K562 (cell line): ENCODE data around the gene ROMO1.

Source experiments
- FOXJ3 ChIP-seq: sonication (generic); formaldehyde crosslinking; IDR thresholded peaks from 2 replicates; pipeline ENCODE4 v1.4.0; 2020; ENCODE audit warnings: mild to moderate bottlenecking, missing genetic modification reagents
- NR3C1 ChIP-seq: sonication (generic); formaldehyde crosslinking; IDR thresholded peaks from 2 replicates; pipeline ENCODE4 v1.8.1; 2022; ENCODE audit warnings: missing genetic modification reagents
- PHB ChIP-seq: fragments of 250-450 bp; sonication (Bioruptor Pico); IDR thresholded peaks from 2 replicates; pipeline ENCODE4 v1.5.0; 2021
- POLR2B ChIP-seq: fragments of 450-650 bp; IDR thresholded peaks from 2 replicates; pipeline ENCODE4 v1.6.1; 2018; ENCODE audit warnings: low read depth; ENCODE audit not compliant: partially characterized antibody
- RBM15 ChIP-seq: fragments of 200-400 bp; formaldehyde crosslinking; IDR thresholded peaks from 2 replicates; pipeline ENCODE4 v1.6.1; 2018; ENCODE audit warnings: mild to moderate bottlenecking, low read length, moderate library complexity; ENCODE audit not compliant: insufficient read depth
- ZBTB1 ChIP-seq: sonication (generic); formaldehyde crosslinking; IDR thresholded peaks from 2 replicates; pipeline ENCODE4 v1.8.1; 2023; ENCODE audit warnings: missing genetic modification reagents, low read depth, mild to moderate bottlenecking, borderline replicate concordance
- ZNF140 ChIP-seq: fragments of 250-450 bp; sonication (Bioruptor Pico); IDR thresholded peaks from 2 replicates; pipeline ENCODE4 v1.8.0; 2021; ENCODE audit warnings: moderate library complexity, mild to moderate bottlenecking, inconsistent platforms
- TF ChIP-seq, protein P1 (sequence below): fragments of 250-450 bp; sonication (Bioruptor Pico); IDR thresholded peaks from 2 replicates; pipeline ENCODE4 v1.4.0; 2020; ENCODE audit warnings: mild to moderate bottlenecking, moderate library complexity
- TF ChIP-seq, protein P2 (sequence below), 2 experiments: IDR thresholded peaks; 2 replicates each; pipeline ENCODE4 v1.6.1; 2011; ENCODE audit warnings: borderline replicate concordance in 1 of 2, control low read depth in 1 of 2, low read depth in 1 of 2, low read length in 1 of 2, mild to moderate bottlenecking in 1 of 2, mixed read lengths in 1 of 2, moderate library complexity in 1 of 2; ENCODE audit not compliant: insufficient read depth in 1 of 2, insufficient read length in 1 of 2, poor library complexity in 1 of 2, severe bottlenecking in 1 of 2; ENCODE audit errors: extremely low read depth in 1 of 2

DNA sequence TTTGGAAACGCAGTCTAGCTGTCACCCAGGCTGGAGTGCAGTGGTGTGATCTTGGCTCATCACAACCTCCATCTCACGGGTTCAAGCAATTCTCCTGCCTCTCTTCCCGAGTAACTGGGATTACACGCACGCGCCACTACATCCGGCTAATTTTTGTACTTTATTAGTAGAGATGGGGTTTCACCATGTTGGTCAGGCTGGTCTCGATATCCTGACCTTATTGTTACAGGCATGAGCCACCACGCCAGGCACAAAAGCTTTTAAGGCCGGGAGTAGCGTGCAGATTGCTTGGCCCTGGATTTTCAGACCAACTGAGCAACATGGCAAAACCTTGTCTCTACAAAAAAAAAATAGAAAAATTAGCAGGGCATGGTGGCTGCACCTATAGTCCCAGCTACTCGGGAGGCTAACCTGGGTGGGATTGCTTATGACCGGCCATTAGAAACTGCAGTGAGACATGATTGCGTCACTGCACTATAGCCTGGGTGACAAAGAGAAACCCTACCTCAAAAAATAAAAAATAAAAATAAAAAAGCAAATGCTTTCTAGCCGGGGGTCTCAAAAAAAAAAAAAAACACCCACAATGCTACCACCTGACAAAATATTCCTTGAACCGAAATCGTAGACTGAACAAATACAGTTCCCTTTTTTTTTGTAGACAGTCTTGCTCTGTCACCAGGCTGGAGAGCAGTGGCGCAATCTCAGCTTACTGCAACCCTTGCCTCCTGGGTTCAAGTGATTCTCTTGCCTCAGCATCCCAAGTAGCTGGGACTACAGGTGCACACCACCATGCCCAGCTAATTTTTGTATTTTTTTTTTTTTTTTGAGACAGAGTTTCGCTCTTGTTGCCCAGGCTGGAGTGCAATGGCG is 27.9 kb downstream of the ROMO1 start:
- TF ChIP-seq ZBTB1 (CRISPR knock-in tag) = no peak
- TF ChIP-seq FOXJ3 (CRISPR knock-in tag) = no peak
- TF ChIP-seq POLR2B = no peak
- no peak for TF ChIP-seq RBM15
- TF ChIP-seq, protein P1, sequence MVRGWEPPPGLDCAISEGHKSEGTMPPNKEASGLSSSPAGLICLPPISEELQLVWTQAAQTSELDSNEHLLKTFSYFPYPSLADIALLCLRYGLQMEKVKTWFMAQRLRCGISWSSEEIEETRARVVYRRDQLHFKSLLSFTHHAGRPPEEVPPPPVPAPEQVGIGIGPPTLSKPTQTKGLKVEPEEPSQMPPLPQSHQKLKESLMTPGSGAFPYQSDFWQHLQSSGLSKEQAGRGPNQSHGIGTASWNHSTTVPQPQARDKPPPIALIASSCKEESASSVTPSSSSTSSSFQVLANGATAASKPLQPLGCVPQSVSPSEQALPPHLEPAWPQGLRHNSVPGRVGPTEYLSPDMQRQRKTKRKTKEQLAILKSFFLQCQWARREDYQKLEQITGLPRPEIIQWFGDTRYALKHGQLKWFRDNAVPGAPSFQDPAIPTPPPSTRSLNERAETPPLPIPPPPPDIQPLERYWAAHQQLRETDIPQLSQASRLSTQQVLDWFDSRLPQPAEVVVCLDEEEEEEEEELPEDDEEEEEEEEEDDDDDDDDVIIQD = no peak
- TF ChIP-seq PHB = no peak
- no peak for TF ChIP-seq NR3C1 (CRISPR knock-in tag)
- TF ChIP-seq, protein P2, sequence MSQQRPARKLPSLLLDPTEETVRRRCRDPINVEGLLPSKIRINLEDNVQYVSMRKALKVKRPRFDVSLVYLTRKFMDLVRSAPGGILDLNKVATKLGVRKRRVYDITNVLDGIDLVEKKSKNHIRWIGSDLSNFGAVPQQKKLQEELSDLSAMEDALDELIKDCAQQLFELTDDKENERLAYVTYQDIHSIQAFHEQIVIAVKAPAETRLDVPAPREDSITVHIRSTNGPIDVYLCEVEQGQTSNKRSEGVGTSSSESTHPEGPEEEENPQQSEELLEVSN (IDR thresholded peaks at IDR 0.05; ENCODE audit: borderline replicate concordance in 1 of 2, extremely low read depth in 1 of 2, insufficient read depth in 1 of 2, insufficient read length in 1 of 2, low read depth in 1 of 2, low read length in 1 of 2, poor library complexity in 1 of 2, severe bottlenecking in 1 of 2) = no peak
- TF ChIP-seq ZNF140 (CRISPR knock-in tag) = no peak
